ENCODE results near the gene CORIN. TPM values are rescaled to one million over a fixed set of nuclear protein-coding genes. Genes with fewer than 3 reads are reported as not detected.

The CORIN gene
- polyA plus RNA-seq, 3 donors, result 0.01 TPM; not detected in 2

GRCh38 chr4:47804598-47804997 is 33.3 kb downstream of the CORIN start:
- no CpG with 5 or more reads among the region's 7 CpGs for WGBS (ENCODE audit: insufficient coverage)
- no peak overlapping the region for H3K27ac ChIP-seq (ENCODE audit: low read depth in 1 of 2, low read length in 2 of 2)
- no peaks in the 10 kb centered on the region for H3K9me3 ChIP-seq (replicated peaks in 1 of 2; ENCODE audit: control insufficient read depth in 1 of 2, insufficient read depth in 1 of 2, low read length in 2 of 2)
- H3K27me3 Mint-ChIP-seq (ENCODE audit: low read depth in 3 of 3), result no peaks in the 10 kb centered on the region
- no peaks in the 10 kb centered on the region for H3K4me1 ChIP-seq (ENCODE audit: control insufficient read depth in 1 of 2, insufficient read depth in 2 of 2, low read length in 2 of 2)
- H3K4me1 Mint-ChIP-seq, result no peaks in the 10 kb centered on the region
- peaks cover 0 to 3% (median 0%) of the 10 kb centered on the region in 7 donors for H3K9me3 Mint-ChIP-seq
- no peaks in the 10 kb centered on the region for H3K36me3 Mint-ChIP-seq
- no peak overlapping the region for H3K27ac Mint-ChIP-seq
- no peak overlapping the region for H3K9ac ChIP-seq (ENCODE audit: insufficient read depth, low read length, poor library complexity, severe bottlenecking)
- no peak for DNase-seq
- TF ChIP-seq, protein P1, sequence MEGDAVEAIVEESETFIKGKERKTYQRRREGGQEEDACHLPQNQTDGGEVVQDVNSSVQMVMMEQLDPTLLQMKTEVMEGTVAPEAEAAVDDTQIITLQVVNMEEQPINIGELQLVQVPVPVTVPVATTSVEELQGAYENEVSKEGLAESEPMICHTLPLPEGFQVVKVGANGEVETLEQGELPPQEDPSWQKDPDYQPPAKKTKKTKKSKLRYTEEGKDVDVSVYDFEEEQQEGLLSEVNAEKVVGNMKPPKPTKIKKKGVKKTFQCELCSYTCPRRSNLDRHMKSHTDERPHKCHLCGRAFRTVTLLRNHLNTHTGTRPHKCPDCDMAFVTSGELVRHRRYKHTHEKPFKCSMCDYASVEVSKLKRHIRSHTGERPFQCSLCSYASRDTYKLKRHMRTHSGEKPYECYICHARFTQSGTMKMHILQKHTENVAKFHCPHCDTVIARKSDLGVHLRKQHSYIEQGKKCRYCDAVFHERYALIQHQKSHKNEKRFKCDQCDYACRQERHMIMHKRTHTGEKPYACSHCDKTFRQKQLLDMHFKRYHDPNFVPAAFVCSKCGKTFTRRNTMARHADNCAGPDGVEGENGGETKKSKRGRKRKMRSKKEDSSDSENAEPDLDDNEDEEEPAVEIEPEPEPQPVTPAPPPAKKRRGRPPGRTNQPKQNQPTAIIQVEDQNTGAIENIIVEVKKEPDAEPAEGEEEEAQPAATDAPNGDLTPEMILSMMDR (IDR thresholded peaks at IDR 0.05), result no peak
- intact Hi-C loops (cut with micrococcal nuclease), result no loop called here
- H3K4me3 ChIP-seq (replicated peaks in 1 of 3; ENCODE audit: low read depth in 2 of 3, low read length in 3 of 3), result no peak overlapping the region
- H4K20me1 ChIP-seq (ENCODE audit: insufficient read depth, low read length), result no peaks in the 10 kb centered on the region
- H3K27me3 ChIP-seq (ENCODE audit: control insufficient read depth in 2 of 2, insufficient read depth in 2 of 2, low read length in 2 of 2), result no peaks in the 10 kb centered on the region
- no peak overlapping the region for H3K4me2 ChIP-seq (replicated peaks; ENCODE audit: extremely low read depth, low read length, poor library complexity, severe bottlenecking)
- H3K4me3 Mint-ChIP-seq, result no peak overlapping the region
- H2AFZ ChIP-seq (ENCODE audit: insufficient read depth, low read depth, low read length, poor library complexity, severe bottlenecking), result no peak overlapping the region
- H3K79me2 ChIP-seq (ENCODE audit: insufficient read depth, low read length), result no peaks in the 10 kb centered on the region
- no peaks in the 10 kb centered on the region for H3K36me3 ChIP-seq (replicated peaks in 1 of 2; ENCODE audit: control insufficient read depth in 1 of 2, insufficient read depth in 2 of 2, low read length in 2 of 2)

- WGBS (ENCODE audit: insufficient coverage), result 100% methylated on average over 1 of the region's 3 CpGs
- no peak for DNase-seq
Observed at GRCh38 chr4:47801481-47802002, 36.3 kb downstream of the CORIN start.

More at GRCh38 chr4:47801481-47802002, 36.3 kb downstream of the CORIN start:
- Histone ChIP-seq H3K4me1 (ENCODE audit: control insufficient read depth in 1 of 2, insufficient read depth in 2 of 2, low read length in 2 of 2) (no peaks in the 10 kb centered on the region), H3K79me2 (ENCODE audit: insufficient read depth, low read length) (no peaks in the 10 kb centered on the region), H3K27ac (ENCODE audit: low read depth in 1 of 2, low read length in 2 of 2) (no peak overlapping the region), H3K4me3 (replicated peaks in 1 of 3; ENCODE audit: low read depth in 2 of 3, low read length in 3 of 3) (no peak overlapping the region), H3K36me3 (replicated peaks in 1 of 2; ENCODE audit: control insufficient read depth in 1 of 2, insufficient read depth in 2 of 2, low read length in 2 of 2) (no peaks in the 10 kb centered on the region), H3K4me2 (replicated peaks; ENCODE audit: extremely low read depth, low read length, poor library complexity, severe bottlenecking) (no peak overlapping the region), H3K9ac (ENCODE audit: insufficient read depth, low read length, poor library complexity, severe bottlenecking) (no peak overlapping the region), H3K27me3 (ENCODE audit: control insufficient read depth in 2 of 2, insufficient read depth in 2 of 2, low read length in 2 of 2) (no peaks in the 10 kb centered on the region), H3K9me3 (replicated peaks in 1 of 2; ENCODE audit: control insufficient read depth in 1 of 2, insufficient read depth in 1 of 2, low read length in 2 of 2) (no peaks in the 10 kb centered on the region), H2AFZ (ENCODE audit: insufficient read depth, low read depth, low read length, poor library complexity, severe bottlenecking) (no peak overlapping the region), H4K20me1 (ENCODE audit: insufficient read depth, low read length) (no peaks in the 10 kb centered on the region)
- H3K4me1 Mint-ChIP-seq, result no peaks in the 10 kb centered on the region
- H3K36me3 Mint-ChIP-seq, result no peaks in the 10 kb centered on the region
- TF ChIP-seq, protein P1 (IDR thresholded peaks at IDR 0.05), result no peak
- H3K27ac Mint-ChIP-seq, result no peak overlapping the region
- intact Hi-C loops (cut with micrococcal nuclease), result no loop called here
- H3K4me3 Mint-ChIP-seq, result no peak overlapping the region
- peaks cover 0 to 3% (median 0%) of the 10 kb centered on the region in 3 donors for H3K27me3 Mint-ChIP-seq (ENCODE audit: low read depth in 3 of 3)
- peaks cover 0 to 3% (median 0%) of the 10 kb centered on the region in 7 donors for H3K9me3 Mint-ChIP-seq
